Erythroblast (primary cell): ENCODE results near the gene NKAIN2.

Experiments used
- GATA1 ChIP-seq: IDR thresholded peaks from 2 replicates; pipeline ENCODE4 v1.6.1; 2011; ENCODE audit warnings: low read depth, mild to moderate bottlenecking, control low read depth, low read length, moderate library complexity
- POLR2A ChIP-seq: IDR thresholded peaks from 2 replicates; pipeline ENCODE4 v1.6.1; 2011; ENCODE audit warnings: mild to moderate bottlenecking, low read length

DNA sequence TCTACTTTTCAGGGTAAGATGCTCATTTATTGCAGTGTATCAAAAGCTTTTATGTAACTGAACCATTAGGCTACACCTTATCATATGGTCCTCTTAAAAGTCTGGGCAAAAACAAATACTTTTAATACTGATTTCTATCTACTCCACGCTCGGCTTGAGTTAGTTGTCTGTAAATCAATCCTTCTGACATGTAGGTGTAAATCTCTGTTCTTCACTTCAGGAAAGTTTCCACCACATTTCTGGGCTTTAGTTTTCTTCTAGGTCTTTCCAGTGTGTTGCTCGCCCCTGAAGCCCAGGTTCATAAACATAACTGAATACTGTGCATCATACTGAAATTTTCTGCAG lies 1069.4 kb downstream of the NKAIN2 start:
- TF ChIP-seq POLR2A (no peak), GATA1 (no peak)
